Activated T-cell treated with anti-CD3 and anti-CD28 coated beads, Interleukin-2, amount 50 U/mL, for 48 hours (primary cell): Measurements from ENCODE around the gene SLF1.

Experiments used
- DNase-seq, 2 experiments: peaks; one replicate each; pipeline ENCODE4 v3.0.0-alpha.2; 2020

SLF1 gene

DNA sequence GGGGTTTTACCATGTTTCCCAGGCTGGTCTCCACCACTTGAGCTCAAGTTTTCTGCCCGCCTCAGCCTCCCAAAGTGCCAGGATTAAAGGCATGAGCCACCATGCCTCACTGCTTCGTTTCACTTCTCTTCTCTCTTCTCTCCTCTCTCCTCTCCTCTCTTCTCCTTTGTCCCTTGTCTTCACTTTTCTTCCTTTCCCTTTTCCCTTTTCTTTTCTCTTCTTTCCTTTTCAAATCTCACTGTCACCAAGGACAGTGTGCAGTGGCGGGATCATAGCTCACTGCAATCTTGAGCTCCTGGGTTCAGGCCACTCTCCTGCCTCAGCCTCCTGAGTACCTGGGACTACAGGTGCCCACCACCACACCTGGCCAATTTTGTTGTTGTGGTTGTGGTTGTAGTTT, 49.5 kb downstream of the SLF1 start:
- DNase-seq = no peak

GRCh38 chr5:94670726-94671125, 52.3 kb downstream of the SLF1 start:
- no peak for DNase-seq

GRCh38 chr5:94672746-94673145, 54.3 kb downstream of the SLF1 start:
- no peak for DNase-seq

GRCh38 chr5:94674490-94675382, 56.3 kb downstream of the SLF1 start:
- DNase-seq = no peak

- DNase-seq = no peak
These were observed 57.6 kb downstream of the SLF1 start for GRCh38 chr5:94675965-94676618.

DNA sequence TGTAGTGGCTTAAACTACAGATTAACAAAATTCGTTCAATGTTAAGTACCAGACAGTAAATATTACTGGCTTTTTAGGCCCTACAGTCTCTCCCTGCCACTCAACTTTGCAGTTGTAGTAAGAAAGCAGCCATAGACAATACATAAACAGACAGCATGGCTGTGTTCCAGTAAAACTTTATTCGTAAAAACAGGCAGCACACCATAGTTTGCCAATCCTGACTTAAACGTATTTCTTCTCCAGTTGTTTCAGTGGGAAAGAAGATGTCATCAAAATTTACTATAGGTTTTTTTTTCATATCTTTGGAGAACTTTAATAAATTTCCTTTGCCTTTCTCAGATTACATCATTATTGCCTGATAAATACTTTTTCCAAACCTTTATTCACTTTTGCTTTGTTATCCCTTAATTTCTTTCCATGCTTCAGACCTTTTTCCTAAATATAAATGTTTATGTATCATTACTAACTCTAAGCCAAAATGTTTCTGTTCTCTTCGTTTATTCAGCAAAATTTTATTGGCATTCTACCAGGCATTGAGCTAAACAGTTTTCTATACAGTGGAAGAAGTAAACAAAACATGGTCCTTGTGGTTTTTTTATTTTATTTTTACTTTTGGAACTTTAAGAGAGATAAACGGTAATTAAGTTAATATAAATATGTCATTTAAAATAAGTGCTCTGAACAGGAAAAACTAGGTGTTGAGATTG, 64.5 kb downstream of the SLF1 start:
- no peak for DNase-seq

DNA sequence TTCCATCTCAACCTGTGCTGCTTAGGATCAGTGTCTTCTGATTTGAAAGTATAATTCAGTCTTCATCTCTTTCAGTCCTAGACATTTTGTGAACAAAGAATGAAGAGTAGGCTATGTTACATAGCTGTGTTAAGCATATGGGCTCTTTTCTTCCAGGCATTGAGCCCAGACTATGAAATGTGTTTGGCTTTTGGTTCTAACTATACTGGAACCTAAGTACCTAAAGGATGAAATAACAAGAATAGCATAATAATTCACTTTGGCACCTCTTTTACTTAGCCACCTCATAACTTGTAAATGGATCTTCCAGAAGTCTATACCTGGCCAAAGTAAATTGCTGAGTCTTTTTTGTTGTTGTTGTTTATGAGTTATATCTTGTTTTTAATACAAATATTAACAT, 71.4 kb downstream of the SLF1 start:
- DNase-seq = no peak

GRCh38 chr5:94690778-94691177, 72.3 kb downstream of the SLF1 start:
- DNase-seq = no peak

DNA sequence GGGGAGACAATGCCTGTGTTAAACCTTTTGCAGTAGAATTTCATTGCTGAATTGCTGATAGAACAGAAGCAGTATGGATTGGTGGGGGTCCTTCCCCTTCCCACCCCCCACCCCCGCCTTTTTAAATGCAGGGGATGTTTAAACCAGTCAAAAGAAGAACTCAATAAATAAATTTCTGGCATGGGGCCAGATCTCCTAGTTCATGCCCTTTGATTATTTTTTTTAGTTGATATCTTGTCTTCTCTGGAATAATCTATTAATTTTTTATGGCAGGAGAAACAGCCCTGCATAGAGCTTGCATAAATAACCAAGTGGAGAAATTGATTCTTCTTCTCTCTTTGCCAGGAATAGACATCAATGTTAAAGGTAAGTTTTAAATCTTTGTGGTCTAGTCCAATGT, 72.8 kb downstream of the SLF1 start:
- no peak for DNase-seq

- DNase-seq = no peak
These were observed 73.5 kb downstream of the SLF1 start for GRCh38 chr5:94691949-94692348.

- no peak for DNase-seq
These were observed 74.1 kb downstream of the SLF1 start for GRCh38 chr5:94692581-94692980.

DNA sequence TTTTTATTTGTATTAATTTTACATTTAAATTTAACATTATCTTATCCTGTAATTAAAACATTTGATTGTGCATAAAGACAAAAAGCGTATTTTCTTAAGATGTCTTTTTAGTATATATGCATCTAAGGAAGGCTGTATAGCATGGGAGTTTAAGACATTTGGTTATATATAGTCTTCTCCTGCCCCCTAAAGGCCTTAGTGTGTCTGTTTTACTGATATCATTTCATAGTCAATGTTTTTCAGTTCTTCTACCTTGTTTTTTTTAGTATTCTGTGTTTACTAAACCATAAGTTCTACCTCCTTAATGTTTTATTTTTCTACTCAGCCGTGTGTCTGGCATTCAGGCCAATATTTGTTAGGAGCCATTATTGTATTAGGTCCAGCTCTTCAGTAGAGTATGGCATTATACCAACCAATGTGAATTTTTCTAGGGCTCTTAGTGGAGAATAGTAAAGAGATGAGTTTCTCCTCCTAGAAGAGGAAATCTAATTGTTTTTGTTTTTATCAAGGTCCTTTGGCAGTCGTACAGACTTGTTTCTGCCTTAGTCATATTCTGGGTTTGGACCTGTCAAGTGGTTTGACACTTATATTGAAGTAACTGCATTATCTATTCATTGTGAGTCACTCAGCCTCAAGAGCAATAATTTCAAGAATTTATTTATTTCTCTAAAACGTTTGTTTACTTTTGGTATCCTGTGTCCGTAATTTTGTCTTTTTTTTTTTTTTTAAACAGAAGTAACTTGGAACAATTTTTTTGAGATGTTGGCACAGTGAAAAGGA, 74.8 kb downstream of the SLF1 start:
- no peak for DNase-seq

GRCh38 chr5:94693845-94694370, 75.4 kb downstream of the SLF1 start:
- no peak for DNase-seq

DNA sequence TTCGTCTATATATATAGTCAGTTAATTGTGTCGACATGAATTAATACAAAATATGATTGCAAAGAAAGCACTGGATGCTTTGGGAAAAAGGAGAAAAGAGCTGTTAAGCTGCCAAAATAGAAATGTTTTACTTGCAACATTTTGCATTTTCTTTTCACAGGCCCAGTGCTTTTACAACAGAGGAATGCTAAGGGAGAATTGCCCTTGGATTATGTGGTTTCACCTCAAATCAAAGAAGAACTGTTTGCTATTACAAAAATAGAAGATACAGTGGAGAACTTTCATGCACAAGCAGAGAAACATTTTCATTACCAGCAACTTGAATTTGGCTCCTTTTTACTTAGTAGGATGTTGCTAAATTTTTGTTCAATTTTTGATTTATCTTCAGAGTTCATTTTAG, 76.2 kb downstream of the SLF1 start:
- DNase-seq = no peak

- DNase-seq = no peak
These were observed 79.7 kb downstream of the SLF1 start for GRCh38 chr5:94698197-94698596.

GRCh38 chr5:94699562-94699961, 81.1 kb downstream of the SLF1 start:
- DNase-seq = no peak

DNA sequence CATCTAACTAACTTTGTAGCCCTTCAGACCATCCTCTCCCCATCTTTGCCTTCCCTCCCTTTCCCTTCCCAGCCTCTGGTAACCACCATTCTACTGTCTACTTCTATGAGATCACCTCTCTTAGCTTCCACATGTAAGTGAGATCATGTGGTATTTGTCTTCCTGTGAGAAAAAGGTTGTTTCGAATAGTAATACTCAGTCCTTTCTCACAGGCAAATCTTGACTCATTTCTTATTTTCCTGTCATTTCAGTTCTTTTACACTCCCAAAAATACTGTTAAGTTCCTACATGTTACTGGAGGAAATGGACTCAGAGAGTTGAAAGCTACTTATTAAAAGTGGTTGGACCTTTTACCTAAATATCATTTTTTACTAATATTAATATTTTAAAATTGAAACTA, 82.1 kb downstream of the SLF1 start:
- DNase-seq = no peak

DNA sequence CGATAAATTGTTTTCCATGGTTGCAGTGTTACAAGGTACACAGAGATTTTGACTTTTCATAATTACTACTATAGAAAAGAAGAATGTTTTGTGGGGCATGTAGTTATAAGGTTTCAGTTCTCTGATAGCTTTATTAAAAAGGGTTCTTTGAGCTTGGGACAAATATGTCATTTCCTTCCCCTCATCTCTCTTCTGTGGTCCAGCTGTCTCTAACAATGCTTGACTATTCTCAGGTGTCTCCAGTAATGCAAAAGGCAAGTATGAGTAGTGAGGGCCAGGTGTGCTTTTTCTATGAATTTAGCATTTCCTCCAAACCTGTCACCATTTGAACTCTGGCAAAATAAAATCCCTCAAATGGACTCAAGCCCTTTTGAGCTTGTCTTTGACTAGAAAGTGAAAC, 84.3 kb downstream of the SLF1 start:
- no peak for DNase-seq

GRCh38 chr5:94705427-94705826, 87.0 kb downstream of the SLF1 start:
- no peak for DNase-seq

GRCh38 chr5:94707359-94707758, 88.9 kb downstream of the SLF1 start:
- no peak for DNase-seq

GRCh38 chr5:94709277-94709676, 90.8 kb downstream of the SLF1 start:
- DNase-seq = no peak

DNA sequence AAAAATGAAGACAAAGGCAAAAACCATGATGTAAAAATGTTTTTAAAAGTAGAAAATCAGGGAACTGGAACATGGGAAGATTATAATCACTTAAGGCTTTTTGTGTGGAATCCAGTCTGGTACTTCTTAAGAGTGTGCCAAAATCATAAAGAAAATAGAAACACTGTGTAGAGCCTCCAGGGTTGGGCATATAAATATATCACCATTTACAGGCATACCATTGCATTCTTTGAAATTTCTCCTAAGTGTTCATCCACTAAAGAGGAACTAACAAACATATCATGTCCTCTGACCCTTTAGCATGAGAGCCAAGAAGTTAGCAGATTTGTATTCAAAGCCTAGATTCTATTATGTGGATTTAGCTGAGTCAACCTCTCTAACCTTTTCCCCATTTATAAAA, 93.3 kb downstream of the SLF1 start:
- DNase-seq = no peak

GRCh38 chr5:94715768-94716167, 97.3 kb downstream of the SLF1 start:
- no peak for DNase-seq
